GM12878 (cell line): ENCODE results near the gene MAST4. TPM values are rescaled to one million over a fixed set of nuclear protein-coding genes. Genes with fewer than 3 reads are reported as not detected.

ENCODE experiments used
- ATAC-seq: fragments of 200-7000 bp; cut with Tn5 transposase; 3 replicates; pipeline ENCODE4 v1.9.1; 2020; ENCODE audit warnings: mild to moderate bottlenecking, moderate library complexity
- BruUV-seq: library from RNA; stranded (reverse); fragments of 400-500 nt; replicated peaks from 2 replicates; lab custom pipeline; 2021; lab: Mats Ljungman, UMichigan
- CTCF ChIA-PET: fragments of 300-600 bp; sonication (Branson Sonifier 250); formaldehyde crosslinking; extraction: SDS; loops from one replicate; lab custom pipeline; 2021; ENCODE audit warnings: inconsistent platforms; lab: Yijun Ruan, JAX
- POLR2A ChIA-PET: fragments of 350-600 bp; formaldehyde crosslinking; extraction: SDS; loops from one replicate; lab custom pipeline; 2021; ENCODE audit warnings: inconsistent platforms; lab: Charles Lee
- RAD21 ChIA-PET: fragments of 300-600 bp; sonication (Branson Sonifier 250); formaldehyde crosslinking; loops from one replicate; lab custom pipeline; 2023; ENCODE audit warnings: antibody characterized with exemption; ENCODE audit not compliant: unreplicated experiment; lab: Charles Lee
- SMC1A ChIA-PET: fragments of 300-600 bp; sonication (Branson Sonifier 250); formaldehyde crosslinking; loops from one replicate; lab custom pipeline; 2023; ENCODE audit not compliant: unreplicated experiment, uncharacterized antibody; lab: Charles Lee
- DNase-seq: peaks from one replicate; pipeline ENCODE4 v3.0.0-alpha.2; 2011; ENCODE audit warnings: low read depth, low spot score
- FAIRE-seq: peaks from 3 replicates; lab custom pipeline; 2011; peaks lifted over from hg19 to GRCh38; lab: Jason Lieb, UNC
- H2AFZ ChIP-seq: 2 replicates; pipeline ENCODE4 v1.6.0; 2011; ENCODE audit warnings: low read depth, low read length, control low read depth; ENCODE audit not compliant: control insufficient read depth
- H3K27ac ChIP-seq: 2 replicates; pipeline ENCODE4 v1.5.1; 2011; ENCODE audit warnings: control low read depth; ENCODE audit not compliant: control insufficient read depth, insufficient read depth
- H3K27me3 ChIP-seq, 2 experiments: replicated peaks in 1 of 2; 2 replicates each; pipeline versions ENCODE4 v1.6.0 to v1.6.1; 2011; ENCODE audit warnings: low read length in 1 of 2; ENCODE audit not compliant: control insufficient read depth in 2 of 2, insufficient read depth in 2 of 2
- H3K36me3 ChIP-seq, 2 experiments: 2 replicates each; pipeline ENCODE4 v1.5.1; 2011; ENCODE audit warnings: low read length in 1 of 2; ENCODE audit not compliant: control insufficient read depth in 2 of 2, insufficient read depth in 2 of 2
- H3K4me1 ChIP-seq: 2 replicates; pipeline ENCODE4 v1.6.1; 2011; ENCODE audit warnings: mild to moderate bottlenecking, low read length, moderate library complexity, mixed read lengths; ENCODE audit not compliant: control insufficient read depth, insufficient read depth
- H3K4me2 ChIP-seq: 2 replicates; pipeline ENCODE4 v1.6.0; 2011; ENCODE audit warnings: control low read depth; ENCODE audit not compliant: control insufficient read depth, insufficient read depth
- H3K4me3 ChIP-seq: fragments of 200-600 bp; sonication (generic); 2 replicates; pipeline ENCODE4 v1.5.1; 2016
- H3K79me2 ChIP-seq: 2 replicates; pipeline ENCODE4 v1.6.0; 2011; ENCODE audit warnings: low read length; ENCODE audit not compliant: control insufficient read depth, insufficient read depth
- H3K9ac ChIP-seq: 2 replicates; pipeline ENCODE4 v1.8.0; 2011; ENCODE audit warnings: low read length, control low read depth, mixed read lengths; ENCODE audit not compliant: control insufficient read depth, insufficient read depth
- H3K9me3 ChIP-seq: replicated peaks from 3 replicates; pipeline ENCODE4 v1.5.1; 2011; ENCODE audit warnings: mild to moderate bottlenecking, low read length; ENCODE audit not compliant: control insufficient read depth, insufficient read depth
- H4K20me1 ChIP-seq: 2 replicates; pipeline ENCODE4 v1.6.0; 2011; ENCODE audit not compliant: control insufficient read depth, insufficient read depth
- SMAD1 ChIP-seq: fragments of 450-650 bp; IDR thresholded peaks from 2 replicates; pipeline ENCODE4 v1.6.1; 2018; ENCODE audit warnings: mild to moderate bottlenecking, low read depth; ENCODE audit not compliant: partially characterized antibody
- ZNF592 ChIP-seq: fragments of 450-650 bp; IDR thresholded peaks from 2 replicates; pipeline ENCODE4 v1.6.1; 2017; ENCODE audit warnings: mild to moderate bottlenecking, moderate library complexity
- WGBS: methylation state at CpG from one replicate; pipeline ENCODE4 v1.1.6; 2016; ENCODE audit warnings: low lambda C conversion rate; ENCODE audit not compliant: insufficient replicate concordance, insufficient coverage; ENCODE audit errors: missing lambda C conversion rate; 5-methylcytosine and 5-hydroxymethylcytosine counted together
- in situ Hi-C: fragments of 300-500 bp; cut with MboI; formaldehyde crosslinking; loops from 9 replicates; pipeline ENCODE4 v1.14.3; 2018; ENCODE audit warnings: mixed read lengths
- intact Hi-C: fragments of 100-400 bp; cut with micrococcal nuclease; formaldehyde crosslinking; loops from one replicate; pipeline ENCODE4 v1.14.2; 2022; ENCODE audit not compliant: unreplicated experiment
- polyA plus RNA-seq, 11 experiments: library from polyadenylated mRNA; depleted of rRNA in 4 of 11; unstranded in 6 of 11; stranded (reverse) in 5 of 11; fragments of >200 nt; fragmentation: Nextera tagmentation in 4 of 11; fragmentation: Illumina TruSeq in 1 of 11; extraction: Ambion mirVana in 4 of 11; extraction: Trizol in 1 of 11; gene quantifications; 1 replicate in 1 of 11; 2 replicates in 10 of 11; pipeline versions ENCODE4 v1.2.1 to v1.2.3, GENCODE V29; 2011 to 2016; ENCODE audit warnings: inconsistent platforms in 2 of 11, missing spikeins in 2 of 11, low read depth in 1 of 11
- total RNA-seq, 4 experiments: library from RNA; depleted of rRNA in 3 of 4; stranded (reverse); fragments of >200 nt in 3 of 4; fragmentation: Illumina TruSeq in 1 of 4; extraction: Trizol in 1 of 4; gene quantifications; 2 replicates each; pipeline versions ENCODE4 v1.2.1 to v1.2.3, GENCODE V29; 2013 to 2021
- TF ChIP-seq, protein P1 (sequence below): fragments of 450-650 bp; IDR thresholded peaks from 2 replicates; pipeline ENCODE4 v1.6.1; 2017; ENCODE audit warnings: low read depth, mild to moderate bottlenecking, moderate library complexity

The MAST4 gene
- total and polyA plus RNA-seq, 10 of the 15 experiments (the other 5 are each of a cell fraction or from before 2014, with no cell fraction given): 0.02 to 1.6 (median 0.29) TPM; not detected in 1

- ATAC-seq (no peak), FAIRE-seq (no peak), DNase-seq (no peak)
- H3K4me1 ChIP-seq: no peaks in the 10 kb centered on the region
- no peaks in the 10 kb centered on the region for H3K36me3 ChIP-seq
- POLR2A ChIA-PET: no interaction called here
- H3K27me3 ChIP-seq: no peaks in the 10 kb centered on the region; a peak in 2 of 4 replicates
- no peak overlapping the region for H3K4me3 ChIP-seq
- H3K79me2 ChIP-seq: no peaks in the 10 kb centered on the region
- 47% methylated on average over 4 of the region's 4 CpGs for WGBS
- H3K9ac ChIP-seq: no peak overlapping the region
- SMC1A ChIA-PET: interaction anchor here (1.1 kb wide), 1 partner anchor 12 kb away, joined by 3 read pairs; no protein-coding TSS in a partner anchor
- RAD21 ChIA-PET: no interaction called here
- H3K9me3 ChIP-seq: no peaks in the 10 kb centered on the region
- no peak overlapping the region for H3K4me2 ChIP-seq
- H2AFZ ChIP-seq: no peak overlapping the region
- H3K27ac ChIP-seq: no peak overlapping the region
- H4K20me1 ChIP-seq: no peaks in the 10 kb centered on the region
- BruUV-seq: no TSS peak
- intact Hi-C loops (no loop called here), in situ Hi-C loops (no loop called here)
- TF ChIP-seq, protein P1, sequence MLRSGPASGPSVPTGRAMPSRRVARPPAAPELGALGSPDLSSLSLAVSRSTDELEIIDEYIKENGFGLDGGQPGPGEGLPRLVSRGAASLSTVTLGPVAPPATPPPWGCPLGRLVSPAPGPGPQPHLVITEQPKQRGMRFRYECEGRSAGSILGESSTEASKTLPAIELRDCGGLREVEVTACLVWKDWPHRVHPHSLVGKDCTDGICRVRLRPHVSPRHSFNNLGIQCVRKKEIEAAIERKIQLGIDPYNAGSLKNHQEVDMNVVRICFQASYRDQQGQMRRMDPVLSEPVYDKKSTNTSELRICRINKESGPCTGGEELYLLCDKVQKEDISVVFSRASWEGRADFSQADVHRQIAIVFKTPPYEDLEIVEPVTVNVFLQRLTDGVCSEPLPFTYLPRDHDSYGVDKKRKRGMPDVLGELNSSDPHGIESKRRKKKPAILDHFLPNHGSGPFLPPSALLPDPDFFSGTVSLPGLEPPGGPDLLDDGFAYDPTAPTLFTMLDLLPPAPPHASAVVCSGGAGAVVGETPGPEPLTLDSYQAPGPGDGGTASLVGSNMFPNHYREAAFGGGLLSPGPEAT: no peak
- TF ChIP-seq SMAD1 (no peak), ZNF592 (no peak)
- TF ChIP-seq, all 136 proteins: peak for 0
- CTCF ChIA-PET: interaction anchor here (1.1 kb wide), 1 partner anchor 728 kb away, joined by 3 read pairs; no protein-coding TSS in a partner anchor
Observed at GRCh38 chr5:67035098-67035740, 439.0 kb downstream of the MAST4 start.
